ENCODE results near the gene PATE1.

- TF ChIP-seq CTCF (IDR thresholded peaks at IDR 0.05; ENCODE audit: low read depth, low read length, poor library complexity, severe bottlenecking) (no peak), EZH2phosphoT487 (IDR thresholded peaks at IDR 0.05; ENCODE audit: borderline replicate concordance, low read length) (no peak)
These were observed 27.4 kb downstream of the PATE1 start for GRCh38 chr11:125773516-125773915.
